NCI-H345 (cell line): ENCODE results near the gene PARG.
"Not testable (repeated sequence)": the region's sequence is repeated elsewhere in the genome, so short reads cannot be mapped to it uniquely, and the experiment has no call there.

Experiments used
- DNase-seq: peaks from one replicate; lab custom pipeline; 2025; lab: John Stamatoyannopoulos, UW

The PARG gene

GRCh38 chr10:49903829-49904228, 38.0 kb downstream of the PARG start:
- not testable (repeated sequence) for DNase-seq

GRCh38 chr10:49900406-49900805, 41.4 kb downstream of the PARG start:
- not testable (repeated sequence) for DNase-seq

- DNase-seq = not testable (repeated sequence)
Measured at GRCh38 chr10:49899999-49900398, 41.8 kb downstream of the PARG start.

GRCh38 chr10:49890025-49890424, 51.8 kb downstream of the PARG start:
- not testable (repeated sequence) for DNase-seq

DNA sequence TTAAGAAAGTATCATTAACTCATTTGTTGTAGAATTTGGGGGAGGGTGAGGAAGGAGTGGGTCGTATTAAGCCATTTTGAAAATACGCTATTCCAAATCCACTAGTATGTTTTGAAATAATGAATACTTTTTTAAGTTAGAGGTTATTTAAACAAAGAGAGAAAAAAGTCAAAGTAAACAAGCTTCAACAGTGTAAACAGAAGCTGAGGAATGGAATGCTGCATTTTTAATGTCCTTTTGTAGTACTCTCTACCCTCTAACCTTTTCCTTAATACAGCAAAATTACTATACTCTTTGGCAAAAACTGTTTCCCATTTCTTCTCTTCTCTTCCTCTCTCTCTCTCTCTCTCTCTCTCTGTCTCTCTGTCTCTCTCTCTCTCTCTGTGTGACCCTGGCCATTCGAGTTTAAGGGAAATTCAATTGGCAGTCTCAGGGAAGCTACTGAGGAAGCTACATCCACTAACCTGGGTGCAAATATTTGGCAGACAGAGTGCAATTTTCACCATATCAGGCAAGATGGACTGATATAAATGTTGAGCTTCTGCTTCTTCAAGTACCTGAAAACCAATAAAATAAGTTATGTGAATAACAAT, 57.0 kb downstream of the PARG start:
- not testable (repeated sequence) for DNase-seq

GRCh38 chr10:49883852-49884251, 58.0 kb downstream of the PARG start:
- DNase-seq = not testable (repeated sequence)

- not testable (repeated sequence) for DNase-seq
Measured at GRCh38 chr10:49882327-49882726, 59.5 kb downstream of the PARG start.

DNA sequence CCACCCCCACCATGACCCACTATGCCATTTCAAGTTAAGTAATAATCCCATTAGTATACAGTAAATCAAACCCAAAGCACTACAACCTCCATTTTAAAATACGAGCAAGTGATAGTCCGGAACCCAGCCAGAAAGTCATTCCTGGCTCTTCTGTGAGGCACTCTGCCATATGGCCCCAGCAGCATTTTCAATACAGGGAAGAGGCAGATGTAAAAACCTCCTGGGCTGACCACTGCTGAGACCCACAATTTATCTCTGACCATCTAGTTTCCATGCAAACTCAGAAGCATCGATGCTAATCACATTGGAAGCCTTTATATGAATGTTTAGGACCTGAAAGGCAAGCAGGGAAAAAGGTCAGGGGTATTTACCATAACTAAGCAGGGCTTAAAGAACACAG, 69.1 kb downstream of the PARG start:
- DNase-seq = not testable (repeated sequence)

GRCh38 chr10:49871462-49871861, 70.4 kb downstream of the PARG start:
- DNase-seq = not testable (repeated sequence)

- DNase-seq = not testable (repeated sequence)
Measured at GRCh38 chr10:49859933-49860332, 81.9 kb downstream of the PARG start.

DNA sequence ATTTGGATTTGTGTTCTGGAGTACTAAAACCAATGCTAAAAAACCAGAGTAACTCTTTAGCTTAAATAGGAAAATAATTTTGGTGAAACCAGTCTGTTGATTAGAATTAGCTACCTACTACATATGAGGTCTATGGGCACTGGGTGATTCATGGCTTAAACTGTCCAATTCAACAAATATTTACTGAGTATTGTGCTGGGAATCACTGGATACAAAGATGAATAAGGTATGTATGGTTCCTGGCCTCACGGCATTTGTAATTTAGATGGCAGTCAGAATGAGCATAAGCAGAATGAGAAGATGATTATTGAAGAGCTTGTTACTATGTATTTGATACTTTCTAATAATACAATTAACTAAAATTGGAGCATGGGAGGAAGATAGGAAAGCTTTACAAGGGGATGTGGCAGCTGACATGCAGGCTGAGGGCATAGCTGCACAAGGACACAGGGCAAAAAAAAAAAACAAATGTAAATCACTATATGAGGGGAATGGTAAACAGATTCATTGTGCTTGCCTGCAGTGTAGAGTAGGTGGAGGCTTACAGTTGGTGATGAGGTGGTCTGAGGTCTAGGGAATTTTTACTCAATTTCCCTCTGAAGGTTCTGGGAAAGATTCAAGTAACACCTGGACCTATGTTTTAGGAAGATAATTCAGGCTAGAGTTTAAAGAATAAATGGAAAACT, 83.0 kb downstream of the PARG start:
- DNase-seq = not testable (repeated sequence)

- not testable (repeated sequence) for DNase-seq
Measured at GRCh38 chr10:49849520-49849919, 92.3 kb downstream of the PARG start.

GRCh38 chr10:49844775-49845595, 96.8 kb downstream of the PARG start:
- DNase-seq = no peak

DNA sequence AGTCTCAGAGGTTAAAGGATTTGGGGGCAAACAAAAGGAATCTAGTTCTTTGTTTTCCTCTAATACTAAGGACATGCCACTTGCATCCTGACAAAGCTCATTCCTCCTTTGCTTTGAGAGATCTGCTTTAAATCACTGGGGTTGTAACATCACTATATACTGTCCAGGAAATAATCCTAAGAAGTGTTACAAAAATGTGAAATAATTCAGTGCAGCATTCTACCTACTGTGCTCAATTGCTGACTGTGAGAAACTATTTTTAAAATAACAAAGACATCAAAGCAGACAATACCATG, 99.5 kb downstream of the PARG start:
- DNase-seq = not testable (repeated sequence)

GRCh38 chr10:49841615-49842332, 100.1 kb downstream of the PARG start:
- DNase-seq = no peak

DNA sequence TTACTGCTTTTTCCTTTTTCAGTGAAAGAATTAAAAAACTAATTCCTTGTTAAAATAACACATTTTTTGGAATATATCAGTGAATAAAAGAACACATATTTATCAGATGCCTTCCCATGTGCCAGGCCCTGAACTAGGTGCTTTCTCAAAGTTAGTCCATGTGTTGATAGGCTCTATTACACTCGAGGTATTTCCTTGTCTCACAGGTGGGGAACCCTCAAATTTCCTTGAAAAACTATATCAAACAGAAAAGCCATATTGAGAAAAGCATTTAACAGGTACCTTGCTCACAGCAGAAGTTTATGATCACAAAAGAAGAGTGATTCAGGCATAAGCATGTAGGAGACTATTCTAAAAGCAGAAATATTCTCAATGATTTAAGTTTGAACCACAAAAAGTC, 104.1 kb downstream of the PARG start:
- no peak for DNase-seq

DNA sequence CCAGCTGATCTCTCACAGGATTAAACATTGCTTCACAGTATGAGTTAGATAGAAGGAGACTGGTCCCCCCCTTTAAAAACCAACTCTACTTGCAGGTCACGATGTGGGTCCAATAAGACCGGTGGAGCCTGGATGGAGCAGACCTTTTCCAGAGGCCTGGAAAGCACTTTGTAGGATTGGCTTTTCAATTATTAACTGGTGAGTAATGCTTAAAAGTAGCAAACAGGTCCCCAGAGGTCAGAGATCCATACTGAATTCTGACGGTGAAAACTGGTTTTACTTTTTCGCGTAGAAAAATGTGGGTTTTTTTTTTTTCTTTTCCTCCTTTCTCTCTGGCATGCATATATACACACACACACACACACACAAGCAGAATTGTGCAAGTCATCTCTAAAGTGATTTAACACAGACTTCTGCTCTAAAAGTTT, 104.8 kb downstream of the PARG start:
- DNase-seq = no peak

DNA sequence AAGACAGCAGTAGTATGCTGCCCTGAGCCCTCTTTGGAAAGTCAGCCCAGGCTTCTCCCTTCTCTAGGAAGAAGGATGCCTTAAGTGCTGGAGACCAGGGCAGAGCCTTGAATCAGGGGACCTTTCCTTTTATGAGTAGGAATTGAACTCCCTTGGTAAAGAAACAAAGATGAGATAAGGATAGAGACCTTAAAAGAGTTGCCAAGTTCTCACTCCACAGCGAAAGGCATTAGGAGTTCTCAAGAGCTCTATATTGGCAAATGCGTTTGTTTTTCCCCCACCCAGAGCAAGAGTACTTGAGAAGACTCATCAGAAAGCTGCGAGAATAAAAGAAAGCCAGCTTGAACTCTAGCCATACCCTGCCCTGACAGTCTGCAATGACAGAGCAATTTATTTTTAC, 106.9 kb downstream of the PARG start:
- no peak for DNase-seq

GRCh38 chr10:49834201-49834600, 107.6 kb downstream of the PARG start:
- no peak for DNase-seq

DNA sequence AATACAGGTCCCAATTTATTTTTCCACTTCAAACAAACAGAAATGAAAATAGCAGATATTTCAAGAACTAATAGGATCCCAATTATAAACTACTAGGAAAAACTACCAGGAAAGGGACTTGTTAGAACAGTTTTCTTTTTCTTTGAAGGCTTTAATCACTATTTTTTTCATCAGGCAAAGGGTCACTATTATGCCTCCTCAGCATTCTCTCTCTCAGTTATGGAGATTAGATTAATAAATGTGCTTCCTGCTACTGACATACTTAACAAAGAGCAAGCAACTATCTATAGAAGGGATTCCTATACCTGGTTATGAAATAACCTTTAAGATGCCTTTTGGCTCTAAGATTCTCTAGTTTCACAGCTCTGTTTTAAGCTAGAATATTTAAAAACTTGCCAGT, 108.7 kb downstream of the PARG start:
- no peak for DNase-seq

DNA sequence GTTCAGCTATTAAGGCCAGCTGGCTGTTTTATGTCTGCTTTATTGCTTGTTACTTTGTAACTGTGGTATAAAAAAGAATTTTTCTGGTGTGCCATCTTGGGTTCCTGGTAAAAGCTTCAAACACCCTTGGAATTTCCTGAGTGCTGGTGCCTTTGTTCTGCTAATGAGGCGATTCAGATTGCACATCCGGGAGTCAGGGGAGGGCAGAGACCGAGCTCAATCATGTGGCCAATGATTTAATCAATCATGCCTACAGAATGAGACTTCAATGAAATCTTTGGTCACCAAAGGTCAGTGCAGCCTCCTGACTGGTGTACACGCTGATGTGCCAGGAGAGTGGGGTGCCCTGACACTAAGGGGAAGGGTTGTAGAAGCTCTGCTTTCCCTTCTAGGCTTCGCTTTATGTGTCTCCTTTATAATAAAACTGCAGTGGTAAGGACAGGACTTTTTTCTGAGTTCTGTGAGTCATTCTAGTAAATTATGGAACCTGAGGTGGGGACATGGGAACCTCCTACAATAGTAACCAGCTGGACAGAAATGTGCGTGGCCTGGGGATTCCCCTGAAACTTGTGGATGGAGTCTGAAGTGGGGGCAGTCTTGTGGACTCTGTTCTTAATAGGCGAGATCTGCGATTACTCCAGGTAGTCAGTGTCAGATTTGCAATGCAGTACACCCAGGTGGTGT, 110.3 kb downstream of the PARG start:
- no peak for DNase-seq

DNA sequence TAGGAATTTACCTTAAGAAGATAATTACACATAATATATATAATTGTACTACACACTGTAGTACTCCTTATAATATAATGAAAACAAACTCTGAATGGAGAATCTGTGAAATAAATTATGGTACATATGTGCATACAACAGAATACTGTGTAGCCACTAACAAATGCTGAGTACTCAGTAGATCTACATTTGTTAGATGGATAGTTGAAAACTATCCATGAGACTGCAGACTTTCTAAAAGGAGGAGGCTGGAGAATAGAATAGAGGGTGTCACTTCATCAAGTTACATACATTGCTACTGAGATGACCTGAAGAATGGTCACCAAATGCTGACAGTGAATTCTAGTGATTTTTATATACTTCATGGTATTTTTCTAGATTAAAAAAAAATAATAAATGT, 111.0 kb downstream of the PARG start:
- no peak for DNase-seq
